Measurements from ENCODE around the gene CPED1.

Gene CPED1

GRCh38 chr7:121027761-121028669 lies 39.5 kb downstream of the CPED1 start:
- H2BK5ac ChIP-seq (ENCODE audit: low read length) = no peak overlapping the region
- H2AFZ ChIP-seq (ENCODE audit: low read length) = no peak overlapping the region
- no peak overlapping the region for H3K4ac ChIP-seq (ENCODE audit: low read length)
- no peaks in the 10 kb centered on the region for H3K79me1 ChIP-seq (ENCODE audit: low read depth, low read length)
- no peak overlapping the region for H3K4me2 ChIP-seq (ENCODE audit: insufficient read depth, low read length, poor library complexity, severe bottlenecking)
- no peak overlapping the region for H3K14ac ChIP-seq (ENCODE audit: low read length)
- no peaks in the 10 kb centered on the region for H3K36me3 ChIP-seq (replicated peaks in 1 of 2; ENCODE audit: control insufficient read depth in 2 of 2, insufficient read depth in 2 of 2, low read length in 2 of 2)
- DNase-seq (ENCODE audit: low spot score) = no peak
- no CpG with 5 or more reads among the region's 10 CpGs for WGBS, 2 donors (ENCODE audit: extremely low coverage in 2 of 2, insufficient read length in 2 of 2, insufficient replicate concordance in 1 of 2)
- H3K18ac ChIP-seq (ENCODE audit: low read length) = no peak overlapping the region
- H2AK5ac ChIP-seq (ENCODE audit: low read depth, low read length) = no peak overlapping the region
- peak overlapping the region; percentile 58 for H3K27ac ChIP-seq (replicated peaks; ENCODE audit: low read length)
- no peaks in the 10 kb centered on the region for H3K9me3 ChIP-seq (replicated peaks in 1 of 2; ENCODE audit: control insufficient read depth in 2 of 2, insufficient read depth in 1 of 2, low read depth in 1 of 2, low read length in 2 of 2)
- no peak overlapping the region for H2BK120ac ChIP-seq (ENCODE audit: low read depth, low read length)
- no peak overlapping the region for H4K8ac ChIP-seq (ENCODE audit: low read depth, low read length)
- no peaks in the 10 kb centered on the region for H3K27me3 ChIP-seq (ENCODE audit: control insufficient read depth in 3 of 3, insufficient read depth in 3 of 3, low read depth in 1 of 3, low read length in 3 of 3)
- H2BK12ac ChIP-seq (ENCODE audit: low read length) = no peak overlapping the region
- no peak overlapping the region for H3K9ac ChIP-seq (ENCODE audit: low read depth, low read length, poor library complexity)
- no peak overlapping the region for H3K23ac ChIP-seq (ENCODE audit: low read depth, low read length, poor library complexity)
- H4K91ac ChIP-seq (ENCODE audit: low read depth, low read length, poor library complexity) = no peak overlapping the region
- no peak overlapping the region for H3K4me3 ChIP-seq (ENCODE audit: low read length in 2 of 2)
- H2BK15ac ChIP-seq (ENCODE audit: low read length) = no peak overlapping the region
- peaks cover 0 to 3% of the 10 kb centered on the region in 2 donors for H3K4me1 ChIP-seq (ENCODE audit: control insufficient read depth in 2 of 2, insufficient read depth in 1 of 2, low read depth in 1 of 2, low read length in 2 of 2)

- no peak for DNase-seq (ENCODE audit: low spot score)
- no peak overlapping the region for H3K4ac ChIP-seq (ENCODE audit: low read length)
- H3K4me3 ChIP-seq (ENCODE audit: low read length in 2 of 2) = no peak overlapping the region
- H2BK12ac ChIP-seq (ENCODE audit: low read length) = no peak overlapping the region
- H3K23ac ChIP-seq (ENCODE audit: low read depth, low read length, poor library complexity) = no peak overlapping the region
- H2BK120ac ChIP-seq (ENCODE audit: low read depth, low read length) = no peak overlapping the region
- H2AK5ac ChIP-seq (ENCODE audit: low read depth, low read length) = no peak overlapping the region
- no CpG with 5 or more reads among the region's 1 CpG for WGBS, 2 donors (ENCODE audit: extremely low coverage in 2 of 2, insufficient read length in 2 of 2, insufficient replicate concordance in 1 of 2)
- no peak overlapping the region for H4K8ac ChIP-seq (ENCODE audit: low read depth, low read length)
- no peak overlapping the region for H4K91ac ChIP-seq (ENCODE audit: low read depth, low read length, poor library complexity)
- H3K27me3 ChIP-seq (ENCODE audit: control insufficient read depth in 3 of 3, insufficient read depth in 3 of 3, low read depth in 1 of 3, low read length in 3 of 3) = no peaks in the 10 kb centered on the region
- H3K14ac ChIP-seq (ENCODE audit: low read length) = no peak overlapping the region
- H3K4me1 ChIP-seq (ENCODE audit: control insufficient read depth in 2 of 2, insufficient read depth in 1 of 2, low read depth in 1 of 2, low read length in 2 of 2) = peaks cover 0 to 3% of the 10 kb centered on the region in 2 donors
- no peak overlapping the region for H2BK5ac ChIP-seq (ENCODE audit: low read length)
- H3K4me2 ChIP-seq (ENCODE audit: insufficient read depth, low read length, poor library complexity, severe bottlenecking) = no peak overlapping the region
- H2BK15ac ChIP-seq (ENCODE audit: low read length) = no peak overlapping the region
- H3K79me1 ChIP-seq (ENCODE audit: low read depth, low read length) = no peaks in the 10 kb centered on the region
- H3K9ac ChIP-seq (ENCODE audit: low read depth, low read length, poor library complexity) = no peak overlapping the region
- no peak overlapping the region for H3K27ac ChIP-seq (replicated peaks; ENCODE audit: low read length)
- no peaks in the 10 kb centered on the region for H3K36me3 ChIP-seq (replicated peaks in 1 of 2; ENCODE audit: control insufficient read depth in 2 of 2, insufficient read depth in 2 of 2, low read length in 2 of 2)
- no peak overlapping the region for H3K18ac ChIP-seq (ENCODE audit: low read length)
- no peak overlapping the region for H2AFZ ChIP-seq (ENCODE audit: low read length)
- no peaks in the 10 kb centered on the region for H3K9me3 ChIP-seq (replicated peaks in 1 of 2; ENCODE audit: control insufficient read depth in 2 of 2, insufficient read depth in 1 of 2, low read depth in 1 of 2, low read length in 2 of 2)
Observed at GRCh38 chr7:121029302-121029701, 40.8 kb downstream of the CPED1 start.

- no peak overlapping the region for H3K4ac ChIP-seq (ENCODE audit: low read length)
- no peak overlapping the region for H4K91ac ChIP-seq (ENCODE audit: low read depth, low read length, poor library complexity)
- H3K23ac ChIP-seq (ENCODE audit: low read depth, low read length, poor library complexity) = no peak overlapping the region
- H2AK5ac ChIP-seq (ENCODE audit: low read depth, low read length) = no peak overlapping the region
- no peak overlapping the region for H3K4me2 ChIP-seq (ENCODE audit: insufficient read depth, low read length, poor library complexity, severe bottlenecking)
- no peak overlapping the region for H2BK120ac ChIP-seq (ENCODE audit: low read depth, low read length)
- no peak overlapping the region for H3K4me3 ChIP-seq (ENCODE audit: low read length in 2 of 2)
- no peak overlapping the region for H4K8ac ChIP-seq (ENCODE audit: low read depth, low read length)
- H3K79me1 ChIP-seq (ENCODE audit: low read depth, low read length) = no peaks in the 10 kb centered on the region
- H3K27me3 ChIP-seq (ENCODE audit: control insufficient read depth in 3 of 3, insufficient read depth in 3 of 3, low read depth in 1 of 3, low read length in 3 of 3) = no peaks in the 10 kb centered on the region
- H3K18ac ChIP-seq (ENCODE audit: low read length) = no peak overlapping the region
- no peak overlapping the region for H3K27ac ChIP-seq (replicated peaks; ENCODE audit: low read length)
- no peaks in the 10 kb centered on the region for H3K36me3 ChIP-seq (replicated peaks in 1 of 2; ENCODE audit: control insufficient read depth in 2 of 2, insufficient read depth in 2 of 2, low read length in 2 of 2)
- no peaks in the 10 kb centered on the region for H3K9me3 ChIP-seq (replicated peaks in 1 of 2; ENCODE audit: control insufficient read depth in 2 of 2, insufficient read depth in 1 of 2, low read depth in 1 of 2, low read length in 2 of 2)
- H2BK5ac ChIP-seq (ENCODE audit: low read length) = no peak overlapping the region
- H2AFZ ChIP-seq (ENCODE audit: low read length) = no peak overlapping the region
- WGBS, 2 donors (ENCODE audit: extremely low coverage in 2 of 2, insufficient read length in 2 of 2, insufficient replicate concordance in 1 of 2) = no CpG with 5 or more reads among the region's 5 CpGs
- no peak overlapping the region for H2BK12ac ChIP-seq (ENCODE audit: low read length)
- no peak overlapping the region for H2BK15ac ChIP-seq (ENCODE audit: low read length)
- H3K4me1 ChIP-seq (ENCODE audit: control insufficient read depth in 2 of 2, insufficient read depth in 1 of 2, low read depth in 1 of 2, low read length in 2 of 2) = peaks cover 0 to 3% of the 10 kb centered on the region in 2 donors
- no peak overlapping the region for H3K14ac ChIP-seq (ENCODE audit: low read length)
- no peak overlapping the region for H3K9ac ChIP-seq (ENCODE audit: low read depth, low read length, poor library complexity)
- DNase-seq (ENCODE audit: low spot score) = no peak
Observed at GRCh38 chr7:121030308-121030707, 41.8 kb downstream of the CPED1 start.

- no peak overlapping the region for H2BK12ac ChIP-seq (ENCODE audit: low read length)
- no peak overlapping the region for H3K14ac ChIP-seq (ENCODE audit: low read length)
- no peak overlapping the region for H3K23ac ChIP-seq (ENCODE audit: low read depth, low read length, poor library complexity)
- WGBS, 2 donors (ENCODE audit: extremely low coverage in 2 of 2, insufficient read length in 2 of 2, insufficient replicate concordance in 1 of 2) = no CpG with 5 or more reads among the region's 7 CpGs
- no peak overlapping the region for H2BK5ac ChIP-seq (ENCODE audit: low read length)
- peak overlapping the region; percentile 47 for H2AFZ ChIP-seq (ENCODE audit: low read length)
- H3K4me1 ChIP-seq (ENCODE audit: control insufficient read depth in 2 of 2, insufficient read depth in 1 of 2, low read depth in 1 of 2, low read length in 2 of 2) = peaks cover 0 to 3% of the 10 kb centered on the region in 2 donors
- H3K4me2 ChIP-seq (ENCODE audit: insufficient read depth, low read length, poor library complexity, severe bottlenecking) = no peak overlapping the region
- H3K27me3 ChIP-seq (ENCODE audit: control insufficient read depth in 3 of 3, insufficient read depth in 3 of 3, low read depth in 1 of 3, low read length in 3 of 3) = no peaks in the 10 kb centered on the region
- H4K91ac ChIP-seq (ENCODE audit: low read depth, low read length, poor library complexity) = no peak overlapping the region
- H2BK120ac ChIP-seq (ENCODE audit: low read depth, low read length) = no peak overlapping the region
- H3K9me3 ChIP-seq (replicated peaks in 1 of 2; ENCODE audit: control insufficient read depth in 2 of 2, insufficient read depth in 1 of 2, low read depth in 1 of 2, low read length in 2 of 2) = no peaks in the 10 kb centered on the region
- no peak overlapping the region for H4K8ac ChIP-seq (ENCODE audit: low read depth, low read length)
- DNase-seq (ENCODE audit: low spot score) = no peak
- no peak overlapping the region for H3K18ac ChIP-seq (ENCODE audit: low read length)
- no peak overlapping the region for H3K4me3 ChIP-seq (ENCODE audit: low read length in 2 of 2)
- no peak overlapping the region for H3K4ac ChIP-seq (ENCODE audit: low read length)
- H2AK5ac ChIP-seq (ENCODE audit: low read depth, low read length) = no peak overlapping the region
- no peaks in the 10 kb centered on the region for H3K79me1 ChIP-seq (ENCODE audit: low read depth, low read length)
- no peak overlapping the region for H2BK15ac ChIP-seq (ENCODE audit: low read length)
- H3K27ac ChIP-seq (replicated peaks; ENCODE audit: low read length) = no peak overlapping the region
- no peak overlapping the region for H3K9ac ChIP-seq (ENCODE audit: low read depth, low read length, poor library complexity)
- H3K36me3 ChIP-seq (replicated peaks in 1 of 2; ENCODE audit: control insufficient read depth in 2 of 2, insufficient read depth in 2 of 2, low read length in 2 of 2) = no peaks in the 10 kb centered on the region
Observed at GRCh38 chr7:121032645-121033460, 44.3 kb downstream of the CPED1 start.
